K562 (cell line): Measurements from ENCODE around the gene ATP2A3. TPM values are rescaled to one million over a fixed set of nuclear protein-coding genes. Genes with fewer than 3 reads are reported as not detected.

ENCODE experiments used
- ATAC-seq: fragments of 200-7000 bp; cut with Tn5 transposase; 3 replicates; pipeline ENCODE4 v1.9.1; 2020; ENCODE audit warnings: moderate library complexity
- BruUV-seq: library from RNA; stranded (reverse); fragments of 400-500 nt; replicated peaks from 2 replicates; lab custom pipeline; 2021; lab: Mats Ljungman, UMichigan
- CTCF ChIA-PET: fragments of 300-600 bp; formaldehyde crosslinking; extraction: SDS; loops from one replicate; lab custom pipeline; 2021; ENCODE audit warnings: low intra/inter-chr PET ratio; lab: Yijun Ruan, JAX
- POLR2A ChIA-PET: fragments of 300-600, 350-650 bp; sonication (Branson Sonifier 250); formaldehyde crosslinking; extraction: SDS; loops from one replicate; lab custom pipeline; 2021; ENCODE audit warnings: antibody characterized with exemption, inconsistent platforms; lab: Yijun Ruan, JAX
- DNase-seq, 4 experiments: peaks; one replicate each; pipeline versions ENCODE4 v3.0.0 to v3.0.0-alpha.2; 2011 to 2018; ENCODE audit warnings: low spot score in 3 of 4, mixed read lengths in 3 of 4; ENCODE audit errors: extremely low read depth in 1 of 4
- FAIRE-seq: peaks from 2 replicates; lab custom pipeline; 2011; peaks lifted over from hg19 to GRCh38; lab: Jason Lieb, UNC
- H2AFZ ChIP-seq: 2 replicates; pipeline ENCODE4 v1.6.0; 2011; ENCODE audit warnings: low read depth, low read length, control low read depth, inconsistent platforms
- H3K27ac ChIP-seq: fragments of 200-600 bp; 3 replicates; pipeline ENCODE4 v1.8.0; 2011; ENCODE audit warnings: low read depth, mild to moderate bottlenecking, control low read depth, inconsistent platforms, low read length, moderate library complexity, mixed read lengths; ENCODE audit errors: extremely low read depth
- H3K27me3 ChIP-seq, 2 experiments: fragments of 300-600 bp in 1 of 2; 2 replicates in 1 of 2; 3 replicates in 1 of 2; pipeline versions ENCODE4 v1.6.0 to v1.8.0; 2011; ENCODE audit warnings: inconsistent platforms in 2 of 2, low read length in 2 of 2, mild to moderate bottlenecking in 1 of 2, mixed read lengths in 1 of 2, moderate library complexity in 1 of 2; ENCODE audit not compliant: control insufficient read depth in 2 of 2, insufficient read depth in 2 of 2
- H3K36me3 ChIP-seq: fragments of 300-600 bp; 3 replicates; pipeline ENCODE4 v1.8.0; 2011; ENCODE audit warnings: mild to moderate bottlenecking, low read length, inconsistent platforms; ENCODE audit not compliant: control insufficient read depth, insufficient read depth
- H3K4me1 ChIP-seq, 2 experiments: fragments of 200-600 bp in 1 of 2; replicated peaks in 1 of 2; 2 replicates in 1 of 2; 3 replicates in 1 of 2; pipeline versions ENCODE4 v1.5.1 to v1.8.0; 2011; ENCODE audit warnings: inconsistent platforms in 2 of 2, low read length in 2 of 2, mild to moderate bottlenecking in 1 of 2, mixed read lengths in 1 of 2, moderate library complexity in 1 of 2; ENCODE audit not compliant: control insufficient read depth in 2 of 2, insufficient read depth in 2 of 2
- H3K4me2 ChIP-seq: 2 replicates; pipeline ENCODE4 v1.6.1; 2011; ENCODE audit warnings: low read length, control low read depth, inconsistent platforms, mixed read lengths; ENCODE audit not compliant: insufficient read depth
- H3K4me3 ChIP-seq: fragments of 200-600 bp; sonication (generic), shearing (Covaris generic); 2 replicates; pipeline ENCODE4 v1.5.1; 2016; ENCODE audit warnings: control low read depth, inconsistent platforms
- H3K79me2 ChIP-seq: fragments of 200-600 bp; 3 replicates; pipeline ENCODE4 v1.8.0; 2011; ENCODE audit warnings: low read length, inconsistent platforms; ENCODE audit not compliant: control insufficient read depth, insufficient read depth
- H3K9ac ChIP-seq, 2 experiments: 2 replicates each; pipeline versions ENCODE4 v1.6.0 to v1.6.1; 2011; ENCODE audit warnings: low read depth in 2 of 2, low read length in 2 of 2, control low read depth in 1 of 2, inconsistent platforms in 1 of 2, mild to moderate bottlenecking in 1 of 2, mixed read lengths in 1 of 2; ENCODE audit not compliant: insufficient read depth in 1 of 2
- H3K9me1 ChIP-seq: one replicate; pipeline ENCODE4 v1.6.0; 2011; ENCODE audit warnings: inconsistent platforms, mild to moderate bottlenecking, low read length, moderate library complexity; ENCODE audit not compliant: control insufficient read depth, insufficient read depth
- H3K9me3 ChIP-seq: replicated peaks from 2 replicates; pipeline ENCODE4 v1.5.1; 2011; ENCODE audit warnings: low read depth, low read length, inconsistent platforms; ENCODE audit not compliant: control insufficient read depth, insufficient read depth
- H4K20me1 ChIP-seq: replicated peaks from 2 replicates; pipeline ENCODE4 v1.6.1; 2011; ENCODE audit warnings: low read length, inconsistent platforms, mixed read lengths; ENCODE audit not compliant: control insufficient read depth, insufficient read depth
- NKRF ChIP-seq: fragments of 450-650 bp; IDR thresholded peaks from 2 replicates; pipeline ENCODE4 v1.6.1; 2016; ENCODE audit warnings: borderline replicate concordance
- NR1H2 ChIP-seq: sonication (generic); formaldehyde crosslinking; IDR thresholded peaks from 2 replicates; pipeline ENCODE4 v1.4.0; 2020; ENCODE audit warnings: mild to moderate bottlenecking, missing genetic modification reagents
- PATZ1 ChIP-seq: fragments of 250-450 bp; sonication (Bioruptor Pico); IDR thresholded peaks from 2 replicates; pipeline ENCODE4 v1.5.0; 2020; ENCODE audit warnings: mild to moderate bottlenecking, borderline replicate concordance
- RBFOX2 ChIP-seq: fragments of 200-400 bp; formaldehyde crosslinking; IDR thresholded peaks from 2 replicates; pipeline ENCODE4 v1.6.1; 2017; ENCODE audit warnings: low read depth, mild to moderate bottlenecking, low read length, moderate library complexity
- SAFB ChIP-seq: fragments of 200-400 bp; formaldehyde crosslinking; IDR thresholded peaks from 2 replicates; pipeline ENCODE4 v1.6.1; 2017; ENCODE audit warnings: low read depth, low read length, borderline replicate concordance
- SREBF1 ChIP-seq: fragments of 150-350 bp; IDR thresholded peaks from 2 replicates; pipeline ENCODE4 v1.6.1; 2014; ENCODE audit warnings: antibody characterized with exemption, low read depth, low read length, borderline replicate concordance
- TCF15 ChIP-seq: fragments of 250-450 bp; sonication (Bioruptor Pico); IDR thresholded peaks from 2 replicates; pipeline ENCODE4 v1.8.0; 2022; ENCODE audit warnings: moderate library complexity, mild to moderate bottlenecking, inconsistent platforms
- YBX1 ChIP-seq: fragments of 450-650 bp; IDR thresholded peaks from 2 replicates; pipeline ENCODE4 v1.7.1; 2016; ENCODE audit warnings: mild to moderate bottlenecking
- WGBS: fragments of 100-300 bp; shearing (Covaris generic); methylation state at CpG from one replicate; pipeline ENCODE4 v1.1.6; 2016; ENCODE audit warnings: low coverage, mixed read lengths; ENCODE audit not compliant: insufficient coverage; ENCODE audit errors: missing lambda C conversion rate; 5-methylcytosine and 5-hydroxymethylcytosine counted together
- in situ Hi-C: fragments of 300-500 bp; cut with MboI; formaldehyde crosslinking; loops from 4 replicates; pipeline ENCODE4 v1.15.0; 2018; ENCODE audit warnings: inconsistent platforms, mixed read lengths
- intact Hi-C: fragments of 100-400 bp; cut with micrococcal nuclease; formaldehyde crosslinking; loops from 2 replicates; pipeline ENCODE4 v1.14.2; 2022
- polyA plus RNA-seq, 8 experiments: library from polyadenylated mRNA; depleted of rRNA in 4 of 8; stranded (reverse) in 5 of 8; unstranded in 3 of 8; fragments of >200 nt; fragmentation: Nextera tagmentation in 2 of 8; fragmentation: Illumina TruSeq in 1 of 8; extraction: Ambion mirVana in 2 of 8; extraction: Trizol in 1 of 8; gene quantifications; 2 replicates each; pipeline versions ENCODE4 v1.2.1 to v1.2.3, GENCODE V29; 2011 to 2014; ENCODE audit warnings: inconsistent platforms in 1 of 8, missing spikeins in 1 of 8
- total RNA-seq, 7 experiments: library from RNA; depleted of rRNA in 6 of 7; stranded (reverse); fragments of >200 nt in 6 of 7; fragmentation: Illumina TruSeq in 2 of 7; extraction: Trizol in 2 of 7; gene quantifications; 2 replicates each; pipeline versions ENCODE4 v1.2.1 to v1.2.3, GENCODE V29; 2011 to 2021; ENCODE audit warnings: low replicate concordance in 1 of 7
- TF ChIP-seq, protein P1 (sequence below), 2 experiments: fragments of 450-650 bp; IDR thresholded peaks; 2 replicates each; pipeline ENCODE4 v1.6.1; 2016
- TF ChIP-seq, protein P2 (sequence below): sonication (generic); formaldehyde crosslinking; IDR thresholded peaks from 2 replicates; pipeline ENCODE4 v1.8.1; 2023; ENCODE audit warnings: mild to moderate bottlenecking, missing genetic modification reagents
- TF ChIP-seq, protein P3 (sequence below): fragments of 450-650 bp; IDR thresholded peaks from 2 replicates; pipeline ENCODE4 v1.6.1; 2017; ENCODE audit warnings: mild to moderate bottlenecking, moderate library complexity

ATP2A3 gene
- total and polyA plus RNA-seq, 9 of the 15 experiments (the other 6 are each of a cell fraction or from before 2014, with no cell fraction given), result 0.65 to 103 (median 31.3) TPM

DNA sequence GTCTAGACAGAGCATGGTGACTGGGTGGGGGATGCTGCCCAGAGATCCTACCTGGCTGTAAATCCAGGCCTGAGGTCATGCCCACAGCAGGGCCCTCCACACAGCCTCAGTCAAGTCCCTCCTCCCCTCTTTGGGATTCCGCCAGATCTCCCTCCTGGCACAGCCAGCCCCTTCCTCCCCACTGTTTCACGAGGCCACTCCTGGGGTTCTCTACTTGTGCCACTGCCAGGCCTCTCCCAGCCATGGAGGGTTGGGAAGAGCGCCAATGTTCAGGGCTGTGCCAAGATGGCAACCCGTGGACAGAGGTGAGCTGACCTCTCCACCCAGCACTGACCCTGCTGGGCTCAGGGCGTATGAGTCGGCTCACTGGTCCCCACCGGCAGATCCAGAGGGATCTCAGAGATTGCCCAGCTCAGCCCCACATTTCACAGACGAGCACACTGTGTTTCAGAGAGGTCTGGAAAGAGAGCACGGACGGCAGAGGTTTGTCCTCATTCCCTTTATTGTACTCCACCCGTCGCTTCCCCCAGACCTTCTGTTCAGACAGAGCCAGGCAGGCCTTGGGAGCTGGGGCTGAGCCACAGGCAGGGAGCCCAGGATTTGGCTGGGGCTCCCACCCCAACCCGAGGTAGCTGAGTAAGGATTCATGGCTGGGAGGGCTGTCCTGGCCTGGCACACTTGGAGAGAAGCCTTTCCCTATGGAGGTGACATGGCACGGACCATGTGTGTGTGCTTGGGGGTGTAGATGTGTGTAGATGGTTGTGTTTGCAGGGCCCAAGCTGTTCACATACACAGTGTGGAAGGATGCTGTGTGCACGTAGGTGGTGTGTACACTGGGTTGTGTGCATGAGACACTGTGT lies 67.9 kb downstream of the ATP2A3 start:
- H3K4me3 ChIP-seq, result no peak overlapping the region
- no peaks in the 10 kb centered on the region for H3K27me3 ChIP-seq
- no peak overlapping the region for H3K27ac ChIP-seq
- no peak for FAIRE-seq
- H3K9me3 ChIP-seq, result no peaks in the 10 kb centered on the region
- no peaks in the 10 kb centered on the region for H3K36me3 ChIP-seq
- peak overlapping the region in 1 of 2 experiments; percentile 74; a peak in 2 of 4 replicates for H3K9ac ChIP-seq
- ChIA-PET CTCF (no interaction called here), POLR2A (interaction anchor here (0.6 kb wide), 1 partner anchor 145 kb away, joined by 3 read pairs; no protein-coding TSS in a partner anchor)
- peaks cover 14 to 37% of the 10 kb centered on the region in 2 experiments; a peak in 4 of 5 replicates for H3K4me1 ChIP-seq
- no peaks in the 10 kb centered on the region for H4K20me1 ChIP-seq
- 69% methylated on average over 12 of the region's 15 CpGs for WGBS
- intact Hi-C loops, result no loop called here
- peaks cover 10% of the 10 kb centered on the region; the same call in 2 of the 3 replicates for H3K79me2 ChIP-seq
- BruUV-seq, result no TSS peak
- no peaks in the 10 kb centered on the region for H3K9me1 ChIP-seq
- H2AFZ ChIP-seq, result no peak overlapping the region
- no peak for ATAC-seq
- TF ChIP-seq, protein P1, sequence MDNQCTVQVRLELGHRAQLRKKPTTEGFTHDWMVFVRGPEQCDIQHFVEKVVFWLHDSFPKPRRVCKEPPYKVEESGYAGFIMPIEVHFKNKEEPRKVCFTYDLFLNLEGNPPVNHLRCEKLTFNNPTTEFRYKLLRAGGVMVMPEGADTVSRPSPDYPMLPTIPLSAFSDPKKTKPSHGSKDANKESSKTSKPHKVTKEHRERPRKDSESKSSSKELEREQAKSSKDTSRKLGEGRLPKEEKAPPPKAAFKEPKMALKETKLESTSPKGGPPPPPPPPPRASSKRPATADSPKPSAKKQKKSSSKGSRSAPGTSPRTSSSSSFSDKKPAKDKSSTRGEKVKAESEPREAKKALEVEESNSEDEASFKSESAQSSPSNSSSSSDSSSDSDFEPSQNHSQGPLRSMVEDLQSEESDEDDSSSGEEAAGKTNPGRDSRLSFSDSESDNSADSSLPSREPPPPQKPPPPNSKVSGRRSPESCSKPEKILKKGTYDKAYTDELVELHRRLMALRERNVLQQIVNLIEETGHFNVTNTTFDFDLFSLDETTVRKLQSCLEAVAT (IDR thresholded peaks at IDR 0.05), result no peak
- TF ChIP-seq RBFOX2 (no peak), NR1H2 (CRISPR knock-in tag) (no peak), SAFB (no peak), SREBF1 (no peak), TCF15 (CRISPR knock-in tag) (no peak), PATZ1 (CRISPR knock-in tag) (no peak), NKRF (no peak), YBX1 (no peak)
- TF ChIP-seq, protein P2, sequence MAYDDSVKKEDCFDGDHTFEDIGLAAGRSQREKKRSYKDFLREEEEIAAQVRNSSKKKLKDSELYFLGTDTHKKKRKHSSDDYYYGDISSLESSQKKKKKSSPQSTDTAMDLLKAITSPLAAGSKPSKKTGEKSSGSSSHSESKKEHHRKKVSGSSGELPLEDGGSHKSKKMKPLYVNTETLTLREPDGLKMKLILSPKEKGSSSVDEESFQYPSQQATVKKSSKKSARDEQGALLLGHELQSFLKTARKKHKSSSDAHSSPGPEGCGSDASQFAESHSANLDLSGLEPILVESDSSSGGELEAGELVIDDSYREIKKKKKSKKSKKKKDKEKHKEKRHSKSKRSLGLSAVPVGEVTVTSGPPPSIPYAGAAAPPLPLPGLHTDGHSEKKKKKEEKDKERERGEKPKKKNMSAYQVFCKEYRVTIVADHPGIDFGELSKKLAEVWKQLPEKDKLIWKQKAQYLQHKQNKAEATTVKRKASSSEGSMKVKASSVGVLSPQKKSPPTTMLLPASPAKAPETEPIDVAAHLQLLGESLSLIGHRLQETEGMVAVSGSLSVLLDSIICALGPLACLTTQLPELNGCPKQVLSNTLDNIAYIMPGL (CRISPR knock-in tag), result no peak
- TF ChIP-seq, protein P3, sequence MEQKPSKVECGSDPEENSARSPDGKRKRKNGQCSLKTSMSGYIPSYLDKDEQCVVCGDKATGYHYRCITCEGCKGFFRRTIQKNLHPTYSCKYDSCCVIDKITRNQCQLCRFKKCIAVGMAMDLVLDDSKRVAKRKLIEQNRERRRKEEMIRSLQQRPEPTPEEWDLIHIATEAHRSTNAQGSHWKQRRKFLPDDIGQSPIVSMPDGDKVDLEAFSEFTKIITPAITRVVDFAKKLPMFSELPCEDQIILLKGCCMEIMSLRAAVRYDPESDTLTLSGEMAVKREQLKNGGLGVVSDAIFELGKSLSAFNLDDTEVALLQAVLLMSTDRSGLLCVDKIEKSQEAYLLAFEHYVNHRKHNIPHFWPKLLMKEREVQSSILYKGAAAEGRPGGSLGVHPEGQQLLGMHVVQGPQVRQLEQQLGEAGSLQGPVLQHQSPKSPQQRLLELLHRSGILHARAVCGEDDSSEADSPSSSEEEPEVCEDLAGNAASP, result no peak
- DNase-seq, result no peak
- in situ Hi-C loops, result no loop called here
- H3K4me2 ChIP-seq, result no peak overlapping the region
